ENCODE results near the gene NFIC.
"Not testable (repeated sequence)": the region's sequence is repeated elsewhere in the genome, so short reads cannot be mapped to it uniquely, and the experiment has no call there.

The NFIC gene

GRCh38 chr19:3387645-3388589 is 21.5 kb downstream of the NFIC start:
- TF ChIP-seq CTCF (IDR thresholded peaks at IDR 0.05; ENCODE audit: borderline replicate concordance, extremely low read depth, low read length, poor library complexity, severe bottlenecking) (no peak), EZH2 (IDR thresholded peaks at IDR 0.05; ENCODE audit: borderline replicate concordance, low read depth, low read length, severe bottlenecking) (no peak)
- H3K9ac ChIP-seq (ENCODE audit: low read depth, low read length): no peak overlapping the region
- no peak overlapping the region for H3K4me2 ChIP-seq (ENCODE audit: insufficient read depth, low read length)
- H3K4me3 ChIP-seq (ENCODE audit: low read depth in 1 of 2, low read length in 2 of 2): no peak overlapping the region
- H4K20me1 ChIP-seq (ENCODE audit: insufficient read depth, low read length): peaks cover 56% of the 10 kb centered on the region
- no peak overlapping the region for H2AFZ ChIP-seq (ENCODE audit: low read depth, low read length)
- ATAC-seq (ENCODE audit: insufficient read depth, low read depth) (no peak), DNase-seq (no peak)
- H3K4me1 ChIP-seq (ENCODE audit: insufficient read depth, low read length): no peaks in the 10 kb centered on the region
- no peaks in the 10 kb centered on the region for H3K27me3 ChIP-seq (ENCODE audit: insufficient read depth, low read length, poor library complexity)
- peaks cover 39% of the 10 kb centered on the region for H3K36me3 ChIP-seq (ENCODE audit: insufficient read depth, low read length)
- H3K79me2 ChIP-seq (ENCODE audit: insufficient read depth, low read length): peaks cover 72% of the 10 kb centered on the region
- H3K9me3 ChIP-seq (ENCODE audit: insufficient read depth, low read length, severe bottlenecking): no peaks in the 10 kb centered on the region
- H3K27ac ChIP-seq (ENCODE audit: low read length): no peak overlapping the region

GRCh38 chr19:3389446-3389778 is 23.0 kb downstream of the NFIC start:
- peaks cover 29% of the 10 kb centered on the region for H3K36me3 ChIP-seq (ENCODE audit: insufficient read depth, low read length)
- DNase-seq: no peak
- H4K20me1 ChIP-seq (ENCODE audit: insufficient read depth, low read length): peaks cover 47% of the 10 kb centered on the region
- no peak for ATAC-seq (ENCODE audit: insufficient read depth, low read depth)
- no peak overlapping the region for H3K9ac ChIP-seq (ENCODE audit: low read depth, low read length)
- no peak for TF ChIP-seq CTCF (IDR thresholded peaks at IDR 0.05; ENCODE audit: borderline replicate concordance, extremely low read depth, low read length, poor library complexity, severe bottlenecking)
- no peak overlapping the region for H3K4me3 ChIP-seq (ENCODE audit: low read depth in 1 of 2, low read length in 2 of 2)
- peaks cover 59% of the 10 kb centered on the region for H3K79me2 ChIP-seq (ENCODE audit: insufficient read depth, low read length)
- no peak overlapping the region for H3K4me2 ChIP-seq (ENCODE audit: insufficient read depth, low read length)
- H3K4me1 ChIP-seq (ENCODE audit: insufficient read depth, low read length): no peaks in the 10 kb centered on the region
- no peaks in the 10 kb centered on the region for H3K9me3 ChIP-seq (ENCODE audit: insufficient read depth, low read length, severe bottlenecking)
- H2AFZ ChIP-seq (ENCODE audit: low read depth, low read length): no peak overlapping the region
- H3K27ac ChIP-seq (ENCODE audit: low read length): no peak overlapping the region
- no peaks in the 10 kb centered on the region for H3K27me3 ChIP-seq (ENCODE audit: insufficient read depth, low read length, poor library complexity)

DNA sequence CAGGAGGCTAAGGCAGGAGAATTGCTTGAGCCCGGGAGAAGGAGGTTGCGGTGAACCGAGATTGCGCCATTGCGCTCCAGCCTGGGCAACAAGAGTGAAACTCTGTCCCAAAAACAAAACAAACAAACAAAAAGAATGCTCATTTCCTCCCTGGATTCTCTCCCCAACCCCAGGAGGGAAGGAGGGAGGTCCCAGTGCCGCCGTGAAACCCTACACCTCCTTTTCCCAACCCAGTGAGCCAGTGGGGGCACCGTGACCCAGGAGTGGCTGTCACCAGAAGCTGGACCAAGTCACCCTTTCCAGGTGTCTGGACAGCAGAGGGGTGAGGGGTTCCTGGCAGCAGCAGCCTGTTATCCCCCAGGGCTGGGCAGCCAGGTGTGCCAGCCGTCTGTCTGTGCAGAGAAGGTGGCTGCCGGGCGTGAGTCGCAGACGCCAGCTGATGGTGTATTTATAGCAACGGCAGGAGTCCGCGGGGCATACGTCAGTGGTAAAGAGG is 23.5 kb downstream of the NFIC start:
- TF ChIP-seq EZH2 (IDR thresholded peaks at IDR 0.05; ENCODE audit: borderline replicate concordance, low read depth, low read length, severe bottlenecking) (no peak), CTCF (IDR thresholded peaks at IDR 0.05; ENCODE audit: borderline replicate concordance, extremely low read depth, low read length, poor library complexity, severe bottlenecking) (no peak)
- Histone ChIP-seq H3K79me2 (ENCODE audit: insufficient read depth, low read length) (peaks cover 59% of the 10 kb centered on the region), H3K27ac (ENCODE audit: low read length) (no peak overlapping the region), H3K4me1 (ENCODE audit: insufficient read depth, low read length) (no peaks in the 10 kb centered on the region), H3K4me3 (ENCODE audit: low read depth in 1 of 2, low read length in 2 of 2) (no peak overlapping the region), H3K9ac (ENCODE audit: low read depth, low read length) (no peak overlapping the region), H2AFZ (ENCODE audit: low read depth, low read length) (no peak overlapping the region), H3K4me2 (ENCODE audit: insufficient read depth, low read length) (no peak overlapping the region), H3K27me3 (ENCODE audit: insufficient read depth, low read length, poor library complexity) (no peaks in the 10 kb centered on the region), H3K9me3 (ENCODE audit: insufficient read depth, low read length, severe bottlenecking) (no peaks in the 10 kb centered on the region), H4K20me1 (ENCODE audit: insufficient read depth, low read length) (peaks cover 47% of the 10 kb centered on the region), H3K36me3 (ENCODE audit: insufficient read depth, low read length) (peaks cover 34% of the 10 kb centered on the region)
- DNase-seq (no peak), ATAC-seq (ENCODE audit: insufficient read depth, low read depth) (no peak)

GRCh38 chr19:3391911-3392310 is 25.5 kb downstream of the NFIC start:
- Histone ChIP-seq H4K20me1 (ENCODE audit: insufficient read depth, low read length) (peaks cover 34% of the 10 kb centered on the region), H3K79me2 (ENCODE audit: insufficient read depth, low read length) (peaks cover 47% of the 10 kb centered on the region), H3K36me3 (ENCODE audit: insufficient read depth, low read length) (peaks cover 26% of the 10 kb centered on the region)
- not testable (repeated sequence) for H3K27ac ChIP-seq (ENCODE audit: low read length); H3K4me2 ChIP-seq (ENCODE audit: insufficient read depth, low read length); H3K9me3 ChIP-seq (ENCODE audit: insufficient read depth, low read length, severe bottlenecking); H3K27me3 ChIP-seq (ENCODE audit: insufficient read depth, low read length, poor library complexity); H3K4me3 ChIP-seq (ENCODE audit: low read depth in 1 of 2, low read length in 2 of 2); ATAC-seq (ENCODE audit: insufficient read depth, low read depth); H3K4me1 ChIP-seq (ENCODE audit: insufficient read depth, low read length); DNase-seq; H3K9ac ChIP-seq (ENCODE audit: low read depth, low read length); H2AFZ ChIP-seq (ENCODE audit: low read depth, low read length)

Data from DND-41 (cell line).